Measurements from ENCODE around the gene OSCP1.

The OSCP1 gene

DNA sequence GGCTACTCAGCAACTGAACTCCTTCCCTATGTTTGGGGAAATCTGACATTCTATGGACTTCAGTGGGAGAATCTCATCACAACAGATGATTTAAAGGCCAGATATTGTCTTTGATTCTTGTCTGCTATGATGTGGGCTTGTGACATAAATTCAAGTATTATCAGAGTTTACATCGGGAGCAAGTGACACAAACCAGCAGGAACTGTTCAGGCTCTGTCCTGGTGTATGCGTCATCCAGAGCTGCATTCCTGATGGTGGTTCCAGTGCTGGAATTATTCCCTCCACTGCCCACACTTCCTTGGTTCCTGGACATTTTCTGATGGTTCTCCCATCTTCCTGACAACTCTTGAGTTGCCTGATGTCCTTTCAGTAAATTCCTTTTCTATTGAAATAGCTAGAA lies 41.8 kb downstream of the OSCP1 start:
- H3F3A ChIP-seq (ENCODE audit: control insufficient read depth, insufficient read depth) = no peaks in the 10 kb centered on the region
- TF ChIP-seq, protein P1, sequence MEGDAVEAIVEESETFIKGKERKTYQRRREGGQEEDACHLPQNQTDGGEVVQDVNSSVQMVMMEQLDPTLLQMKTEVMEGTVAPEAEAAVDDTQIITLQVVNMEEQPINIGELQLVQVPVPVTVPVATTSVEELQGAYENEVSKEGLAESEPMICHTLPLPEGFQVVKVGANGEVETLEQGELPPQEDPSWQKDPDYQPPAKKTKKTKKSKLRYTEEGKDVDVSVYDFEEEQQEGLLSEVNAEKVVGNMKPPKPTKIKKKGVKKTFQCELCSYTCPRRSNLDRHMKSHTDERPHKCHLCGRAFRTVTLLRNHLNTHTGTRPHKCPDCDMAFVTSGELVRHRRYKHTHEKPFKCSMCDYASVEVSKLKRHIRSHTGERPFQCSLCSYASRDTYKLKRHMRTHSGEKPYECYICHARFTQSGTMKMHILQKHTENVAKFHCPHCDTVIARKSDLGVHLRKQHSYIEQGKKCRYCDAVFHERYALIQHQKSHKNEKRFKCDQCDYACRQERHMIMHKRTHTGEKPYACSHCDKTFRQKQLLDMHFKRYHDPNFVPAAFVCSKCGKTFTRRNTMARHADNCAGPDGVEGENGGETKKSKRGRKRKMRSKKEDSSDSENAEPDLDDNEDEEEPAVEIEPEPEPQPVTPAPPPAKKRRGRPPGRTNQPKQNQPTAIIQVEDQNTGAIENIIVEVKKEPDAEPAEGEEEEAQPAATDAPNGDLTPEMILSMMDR (IDR thresholded peaks at IDR 0.05; ENCODE audit: low read depth, low read length, poor library complexity, severe bottlenecking) = no peak
- TF ChIP-seq EZH2phosphoT487 (IDR thresholded peaks at IDR 0.05; ENCODE audit: borderline replicate concordance, low read length) = no peak
- no peaks in the 10 kb centered on the region for H3K36me3 ChIP-seq (ENCODE audit: control insufficient read depth, low read length)
- H4K20me1 ChIP-seq (ENCODE audit: control insufficient read depth, insufficient read depth, low read depth, low read length) = no peaks in the 10 kb centered on the region
- H3K4me2 ChIP-seq (ENCODE audit: low read length) = no peak overlapping the region
- no peaks in the 10 kb centered on the region for H3K79me2 ChIP-seq (ENCODE audit: control insufficient read depth, low read length)
- peaks cover 9% of the 10 kb centered on the region for H3K9me3 ChIP-seq (ENCODE audit: control insufficient read depth, insufficient read depth, low read length)
- H3K27me3 ChIP-seq (ENCODE audit: control insufficient read depth, low read length) = no peaks in the 10 kb centered on the region
- H3K9me2 ChIP-seq (replicated peaks; ENCODE audit: control insufficient read depth, low read length) = no peaks in the 10 kb centered on the region
- peaks cover 31% of the 10 kb centered on the region for H3K4me1 ChIP-seq (ENCODE audit: control insufficient read depth, low read length)
- H3K4me3 ChIP-seq (ENCODE audit: low read length) = no peak overlapping the region
- no peak overlapping the region for H3K27ac ChIP-seq (ENCODE audit: low read depth, low read length)

DNA sequence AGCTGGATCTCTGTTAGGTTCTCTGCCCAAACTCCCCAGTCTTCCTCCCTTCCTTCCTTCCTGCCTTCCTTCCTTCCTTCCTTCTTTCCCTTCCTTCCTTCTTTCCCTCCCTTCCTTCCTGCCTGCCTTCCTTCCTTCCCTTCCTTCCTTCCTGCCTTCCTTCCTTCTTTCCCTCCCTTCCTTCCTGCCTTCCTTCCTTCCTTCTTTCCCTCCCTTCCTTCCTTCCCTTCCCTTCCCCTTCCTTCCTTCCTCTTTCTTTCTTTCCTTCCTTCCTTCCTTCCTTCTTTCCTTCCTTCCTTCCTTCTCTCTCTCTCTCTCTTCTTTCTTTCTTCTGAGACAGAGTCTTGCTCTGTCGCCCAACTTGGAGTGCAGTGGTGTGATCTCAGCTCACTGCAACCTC lies 43.8 kb downstream of the OSCP1 start:
- Histone ChIP-seq H3K36me3 (ENCODE audit: control insufficient read depth, low read length) (no peaks in the 10 kb centered on the region), H3K79me2 (ENCODE audit: control insufficient read depth, low read length) (no peaks in the 10 kb centered on the region), H3K4me1 (ENCODE audit: control insufficient read depth, low read length) (peaks cover 10% of the 10 kb centered on the region), H3K4me2 (ENCODE audit: low read length) (no peak overlapping the region), H3F3A (ENCODE audit: control insufficient read depth, insufficient read depth) (0 out of 2 replicates have a peak, but pooled peaks cover 3% of the 10 kb centered on the region), H3K9me2 (replicated peaks; ENCODE audit: control insufficient read depth, low read length) (no peaks in the 10 kb centered on the region), H4K20me1 (ENCODE audit: control insufficient read depth, insufficient read depth, low read depth, low read length) (no peaks in the 10 kb centered on the region), H3K4me3 (ENCODE audit: low read length) (no peak overlapping the region), H3K27ac (ENCODE audit: low read depth, low read length) (no peak overlapping the region), H3K27me3 (ENCODE audit: control insufficient read depth, low read length) (no peaks in the 10 kb centered on the region), H3K9me3 (ENCODE audit: control insufficient read depth, insufficient read depth, low read length) (peaks cover 5% of the 10 kb centered on the region)
- TF ChIP-seq, protein P1 (IDR thresholded peaks at IDR 0.05; ENCODE audit: low read depth, low read length, poor library complexity, severe bottlenecking) = no peak
- no peak for TF ChIP-seq EZH2phosphoT487 (IDR thresholded peaks at IDR 0.05; ENCODE audit: borderline replicate concordance, low read length)

DNA sequence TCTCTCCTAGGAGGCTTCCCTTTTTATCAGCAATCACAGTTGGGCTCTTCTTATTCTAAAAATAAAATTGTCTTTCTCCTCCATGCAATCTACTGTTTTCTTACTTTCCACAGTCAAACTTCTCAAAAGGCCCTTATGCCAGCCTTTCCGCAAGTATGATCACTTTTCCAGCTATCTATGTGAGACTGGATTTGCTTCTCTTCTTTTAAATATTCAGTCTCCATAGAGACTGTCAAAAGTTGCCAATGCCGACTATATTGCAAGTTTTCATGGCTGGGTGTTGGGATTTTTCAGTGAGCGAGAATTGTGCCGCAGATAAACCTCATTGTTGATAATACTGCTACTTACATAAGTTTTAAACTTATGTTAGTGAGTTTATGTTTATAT lies 47.8 kb downstream of the OSCP1 start:
- peaks cover 3% of the 10 kb centered on the region for H3K36me3 ChIP-seq (ENCODE audit: control insufficient read depth, low read length)
- H3K9me3 ChIP-seq (ENCODE audit: control insufficient read depth, insufficient read depth, low read length) = peaks cover 14% of the 10 kb centered on the region; the same call in 1 of the 2 replicates
- H3K27ac ChIP-seq (ENCODE audit: low read depth, low read length) = no peak overlapping the region
- H4K20me1 ChIP-seq (ENCODE audit: control insufficient read depth, insufficient read depth, low read depth, low read length) = no peaks in the 10 kb centered on the region
- no peak for TF ChIP-seq EZH2phosphoT487 (IDR thresholded peaks at IDR 0.05; ENCODE audit: borderline replicate concordance, low read length)
- TF ChIP-seq, protein P1 (IDR thresholded peaks at IDR 0.05; ENCODE audit: low read depth, low read length, poor library complexity, severe bottlenecking) = no peak
- no peak overlapping the region for H3K4me3 ChIP-seq (ENCODE audit: low read length)
- no peaks in the 10 kb centered on the region for H3K27me3 ChIP-seq (ENCODE audit: control insufficient read depth, low read length)
- peaks cover 9% of the 10 kb centered on the region for H3K79me2 ChIP-seq (ENCODE audit: control insufficient read depth, low read length)
- no peaks in the 10 kb centered on the region for H3K9me2 ChIP-seq (replicated peaks; ENCODE audit: control insufficient read depth, low read length)
- H3F3A ChIP-seq (ENCODE audit: control insufficient read depth, insufficient read depth) = peaks cover 12% of the 10 kb centered on the region
- no peak overlapping the region for H3K4me2 ChIP-seq (ENCODE audit: low read length)
- peaks cover 34% of the 10 kb centered on the region for H3K4me1 ChIP-seq (ENCODE audit: control insufficient read depth, low read length)

Data from DOHH2 (cell line).